IMR-90 (cell line): ENCODE data around the gene FAM217A. TPM values are rescaled to one million over a fixed set of nuclear protein-coding genes. Genes with fewer than 3 reads are reported as not detected.

Source experiments
- ATAC-seq: fragments of 200-7000 bp; cut with Tn5 transposase; 2 replicates; pipeline ENCODE4 v1.9.1; 2020; ENCODE audit warnings: low read depth, mild to moderate bottlenecking, moderate library complexity
- BruUV-seq: library from RNA; stranded (reverse); fragments of 400-500 nt; replicated peaks from 2 replicates; lab custom pipeline; 2021; lab: Mats Ljungman, UMichigan
- CTCF ChIA-PET: fragments of 300-600 bp; formaldehyde crosslinking; extraction: SDS; loops from one replicate; lab custom pipeline; 2021; ENCODE audit warnings: antibody characterized with exemption; lab: Yijun Ruan, JAX
- POLR2A ChIA-PET: fragments of 300-600 bp; sonication (Branson Sonifier 250); formaldehyde crosslinking; loops from one replicate; lab custom pipeline; 2022; ENCODE audit warnings: antibody characterized with exemption; ENCODE audit not compliant: unreplicated experiment; lab: Charles Lee
- DNase-seq: peaks from one replicate; pipeline ENCODE4 v3.0.0; 2013
- H2AFZ ChIP-seq: replicated peaks from 2 replicates; pipeline ENCODE3; 2013; ENCODE audit warnings: low read length, mild to moderate bottlenecking; ENCODE audit not compliant: poor library complexity
- H2AK5ac ChIP-seq: 2 replicates; pipeline ENCODE4 v1.6.1; 2013; ENCODE audit warnings: low read depth, low read length, inconsistent platforms
- H2AK9ac ChIP-seq: replicated peaks from 2 replicates; pipeline ENCODE3; 2013; ENCODE audit warnings: mild to moderate bottlenecking, low read depth, low read length, moderate library complexity; ENCODE audit not compliant: poor library complexity
- H2BK120ac ChIP-seq: 2 replicates; pipeline ENCODE4 v1.6.1; 2013; ENCODE audit warnings: low read depth, low read length, inconsistent platforms
- H2BK15ac ChIP-seq: 3 replicates; pipeline ENCODE4 v1.6.1; 2013; ENCODE audit warnings: low read depth, low read length, inconsistent platforms
- H2BK20ac ChIP-seq: 2 replicates; pipeline ENCODE4 v1.6.1; 2013; ENCODE audit warnings: low read depth, mild to moderate bottlenecking, inconsistent platforms, low read length, moderate library complexity
- H2BK5ac ChIP-seq: 2 replicates; pipeline ENCODE4 v1.6.1; 2013; ENCODE audit warnings: mild to moderate bottlenecking, low read depth, low read length, inconsistent platforms; ENCODE audit not compliant: poor library complexity, severe bottlenecking
- H3K14ac ChIP-seq: replicated peaks from 2 replicates; pipeline ENCODE4 v1.6.1; 2013; ENCODE audit warnings: low read depth, low read length, inconsistent platforms
- H3K18ac ChIP-seq: 2 replicates; pipeline ENCODE4 v1.6.1; 2013; ENCODE audit warnings: low read depth, low read length, control low read depth
- H3K23ac ChIP-seq: 2 replicates; pipeline ENCODE4 v1.6.1; 2013; ENCODE audit warnings: low read depth, low read length, inconsistent platforms
- H3K27ac ChIP-seq: 2 replicates; pipeline ENCODE4 v1.5.1; 2013; ENCODE audit warnings: mild to moderate bottlenecking, control low read depth, low read length; ENCODE audit not compliant: insufficient read depth
- H3K27me3 ChIP-seq: 2 replicates; pipeline ENCODE4 v1.6.1; 2013; ENCODE audit warnings: low read length; ENCODE audit not compliant: control insufficient read depth, insufficient read depth
- H3K36me3 ChIP-seq: 2 replicates; pipeline ENCODE4 v1.6.1; 2013; ENCODE audit warnings: low read length, mixed read lengths; ENCODE audit not compliant: control insufficient read depth, insufficient read depth
- H3K4ac ChIP-seq: 2 replicates; pipeline ENCODE4 v1.6.1; 2013; ENCODE audit warnings: low read depth, low read length, inconsistent platforms
- H3K4me1 ChIP-seq: 2 replicates; pipeline ENCODE4 v1.6.1; 2013; ENCODE audit warnings: low read length, mixed read lengths; ENCODE audit not compliant: control insufficient read depth, insufficient read depth
- H3K4me2 ChIP-seq: 2 replicates; pipeline ENCODE4 v1.6.1; 2013; ENCODE audit warnings: low read depth, mild to moderate bottlenecking, control low read depth, low read length, moderate library complexity
- H3K4me3 ChIP-seq: 2 replicates; pipeline ENCODE4 v1.5.1; 2013; ENCODE audit warnings: low read depth, mild to moderate bottlenecking, control low read depth, low read length, moderate library complexity; ENCODE audit not compliant: insufficient read depth
- H3K56ac ChIP-seq: 2 replicates; pipeline ENCODE4 v1.6.1; 2013; ENCODE audit warnings: low read length, inconsistent platforms; ENCODE audit not compliant: insufficient read depth; ENCODE audit errors: extremely low read depth
- H3K79me1 ChIP-seq, 2 experiments: 2 replicates each; pipeline ENCODE4 v1.6.1; 2013; ENCODE audit warnings: low read length in 2 of 2, inconsistent platforms in 1 of 2, low read depth in 1 of 2
- H3K9ac ChIP-seq: 2 replicates; pipeline ENCODE4 v1.6.1; 2013; ENCODE audit warnings: low read depth, low read length, control low read depth
- H3K9me1 ChIP-seq: 2 replicates; pipeline ENCODE4 v1.6.1; 2013; ENCODE audit warnings: low read length, inconsistent platforms; ENCODE audit not compliant: insufficient read depth
- H3K9me3 ChIP-seq: 2 replicates; pipeline ENCODE4 v1.6.1; 2013; ENCODE audit warnings: low read length; ENCODE audit not compliant: control insufficient read depth, insufficient read depth
- H4K20me1 ChIP-seq: 2 replicates; pipeline ENCODE4 v1.6.1; 2013; ENCODE audit warnings: low read length, inconsistent platforms; ENCODE audit not compliant: insufficient read depth
- H4K5ac ChIP-seq: 2 replicates; pipeline ENCODE4 v1.6.1; 2013; ENCODE audit warnings: mild to moderate bottlenecking, low read depth, low read length, control low read depth
- H4K8ac ChIP-seq, 2 experiments: 2 replicates each; pipeline ENCODE4 v1.6.1; 2013; ENCODE audit warnings: low read depth in 2 of 2, low read length in 2 of 2, control low read depth in 1 of 2, inconsistent platforms in 1 of 2
- H4K91ac ChIP-seq: 2 replicates; pipeline ENCODE4 v1.6.1; 2013; ENCODE audit warnings: low read depth, low read length, inconsistent platforms; ENCODE audit not compliant: insufficient read depth
- BHLHE40 ChIP-seq: fragments of 150-350 bp; IDR thresholded peaks from 2 replicates; pipeline ENCODE4 v1.6.1; 2016; ENCODE audit warnings: mild to moderate bottlenecking, low read depth, low read length
- CEBPB ChIP-seq: IDR thresholded peaks from 2 replicates; pipeline ENCODE4 v1.6.1; 2012; ENCODE audit warnings: low read depth, low read length, improper control_type of control experiment
- CHD1 ChIP-seq: IDR thresholded peaks from 2 replicates; pipeline ENCODE4 v1.6.1; 2012; ENCODE audit warnings: low read depth, low read length, improper control_type of control experiment
- MAZ ChIP-seq: IDR thresholded peaks from 2 replicates; pipeline ENCODE4 v1.6.1; 2012; ENCODE audit warnings: low read depth, mild to moderate bottlenecking, low read length, improper control_type of control experiment, moderate library complexity, borderline replicate concordance
- NFE2L2 ChIP-seq: fragments of 150-350 bp; IDR thresholded peaks from 2 replicates; pipeline ENCODE4 v1.6.1; 2016; ENCODE audit warnings: low read depth, mild to moderate bottlenecking, low read length
- SMC3 ChIP-seq: fragments of 150-350 bp; IDR thresholded peaks from 2 replicates; pipeline ENCODE4 v1.6.1; 2016; ENCODE audit warnings: low read depth, mild to moderate bottlenecking, antibody characterized with exemption, low read length, moderate library complexity
- WGBS, 2 experiments: methylation state at CpG; one replicate each; pipeline versions ENCODE4 v1.1.5 to v1.1.7; 2013; ENCODE audit warnings: missing lambda C conversion rate in 2 of 2; ENCODE audit not compliant: insufficient read length in 1 of 2; ENCODE audit errors: extremely low coverage in 2 of 2; 5-methylcytosine and 5-hydroxymethylcytosine counted together
- dilution Hi-C: fragments of 300-500 bp; cut with HindIII; formaldehyde crosslinking; loops from one replicate; pipeline ENCODE4 v1.14.3; 2018; ENCODE audit warnings: low sequenced_read_pairs; ENCODE audit not compliant: unreplicated experiment
- in situ Hi-C: fragments of 300-500 bp; cut with MboI; formaldehyde crosslinking; loops from 3 replicates; pipeline ENCODE4 v1.14.3; 2019; ENCODE audit warnings: low sequenced_read_pairs, inconsistent platforms, mixed read lengths
- intact Hi-C: fragments of 100-400 bp; cut with micrococcal nuclease; formaldehyde crosslinking; loops from 2 replicates; pipeline ENCODE4 v1.10.0; 2022
- polyA plus RNA-seq, 3 experiments: library from polyadenylated mRNA; depleted of rRNA; stranded (reverse); fragments of >200 nt; gene quantifications; 2 replicates each; pipeline ENCODE4 v1.2.3, GENCODE V29; 2012; ENCODE audit warnings: low replicate concordance in 1 of 3
- total RNA-seq: library from RNA; depleted of rRNA; stranded (reverse); fragments of >200 nt; gene quantifications from 2 replicates; pipeline ENCODE4 v1.2.3, GENCODE V29; 2012
- TF ChIP-seq, protein P1 (sequence below): fragments of 150-350 bp; IDR thresholded peaks from 2 replicates; pipeline ENCODE4 v1.6.1; 2017; ENCODE audit warnings: mild to moderate bottlenecking, antibody characterized with exemption, low read length, low read depth
- TF ChIP-seq, protein P2 (sequence below): conservative IDR thresholded peaks from 2 replicates; pipeline ENCODE4 v1.5.1; 2012; ENCODE audit warnings: mild to moderate bottlenecking, low read depth, low read length, improper control_type of control experiment
- TF ChIP-seq, protein P3 (sequence below): fragments of 150-350 bp; IDR thresholded peaks from 2 replicates; pipeline ENCODE4 v1.6.1; 2016; ENCODE audit warnings: low read depth, mild to moderate bottlenecking, low read length, moderate library complexity, borderline replicate concordance

The FAM217A gene
- total and polyA plus RNA-seq, 2 of the 4 experiments (the other 2 are of a cell fraction): not detected

DNA sequence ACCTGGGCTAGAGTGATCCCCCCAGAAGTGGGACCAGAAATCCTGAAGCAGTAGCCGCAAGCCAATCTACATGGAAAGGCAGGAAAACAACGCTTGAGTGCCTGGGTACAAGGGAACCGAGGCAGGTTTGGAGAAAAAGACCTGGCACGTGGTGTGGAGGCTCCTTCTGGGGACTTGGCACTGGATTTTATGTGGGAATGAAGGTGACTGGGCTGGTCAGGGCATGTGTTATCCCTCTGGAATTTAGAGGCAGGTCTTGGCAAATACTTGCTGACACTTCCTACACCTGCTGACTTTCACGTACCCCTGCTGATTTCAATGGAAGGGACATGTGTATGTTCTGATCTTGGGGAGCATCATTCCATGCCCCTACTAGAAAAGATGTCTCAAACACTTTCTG, 25.0 kb upstream of the FAM217A start:
- Histone ChIP-seq H4K5ac (no peak overlapping the region), H3K9ac (no peak overlapping the region), H2BK5ac (no peak overlapping the region), H3K9me3 (no peaks in the 10 kb centered on the region), H3K14ac (no peak overlapping the region), H3K4me3 (no peak overlapping the region), H3K4me2 (no peak overlapping the region), H4K8ac (no peak overlapping the region), H4K20me1 (no peaks in the 10 kb centered on the region; the same call in 1 of the 2 replicates), H2AK9ac (no peak overlapping the region), H3K4ac (no peak overlapping the region), H4K91ac (no peak overlapping the region), H3K23ac (no peak overlapping the region), H2BK15ac (no peak overlapping the region), H2AFZ (no peak overlapping the region), H2BK20ac (no peak overlapping the region), H3K79me1 (no peaks in the 10 kb centered on the region), H3K27me3 (peaks cover 33% of the 10 kb centered on the region), H3K36me3 (no peaks in the 10 kb centered on the region), H3K56ac (no peak overlapping the region), H3K4me1 (no peaks in the 10 kb centered on the region), H3K27ac (no peak overlapping the region), H3K18ac (no peak overlapping the region), H2BK120ac (no peak overlapping the region), H3K9me1 (no peaks in the 10 kb centered on the region), H2AK5ac (no peak overlapping the region)
- no peak for TF ChIP-seq MAZ
- TF ChIP-seq, protein P1, sequence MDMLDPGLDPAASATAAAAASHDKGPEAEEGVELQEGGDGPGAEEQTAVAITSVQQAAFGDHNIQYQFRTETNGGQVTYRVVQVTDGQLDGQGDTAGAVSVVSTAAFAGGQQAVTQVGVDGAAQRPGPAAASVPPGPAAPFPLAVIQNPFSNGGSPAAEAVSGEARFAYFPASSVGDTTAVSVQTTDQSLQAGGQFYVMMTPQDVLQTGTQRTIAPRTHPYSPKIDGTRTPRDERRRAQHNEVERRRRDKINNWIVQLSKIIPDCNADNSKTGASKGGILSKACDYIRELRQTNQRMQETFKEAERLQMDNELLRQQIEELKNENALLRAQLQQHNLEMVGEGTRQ: no peak
- TF ChIP-seq BHLHE40: no peak
- TF ChIP-seq, protein P2, sequence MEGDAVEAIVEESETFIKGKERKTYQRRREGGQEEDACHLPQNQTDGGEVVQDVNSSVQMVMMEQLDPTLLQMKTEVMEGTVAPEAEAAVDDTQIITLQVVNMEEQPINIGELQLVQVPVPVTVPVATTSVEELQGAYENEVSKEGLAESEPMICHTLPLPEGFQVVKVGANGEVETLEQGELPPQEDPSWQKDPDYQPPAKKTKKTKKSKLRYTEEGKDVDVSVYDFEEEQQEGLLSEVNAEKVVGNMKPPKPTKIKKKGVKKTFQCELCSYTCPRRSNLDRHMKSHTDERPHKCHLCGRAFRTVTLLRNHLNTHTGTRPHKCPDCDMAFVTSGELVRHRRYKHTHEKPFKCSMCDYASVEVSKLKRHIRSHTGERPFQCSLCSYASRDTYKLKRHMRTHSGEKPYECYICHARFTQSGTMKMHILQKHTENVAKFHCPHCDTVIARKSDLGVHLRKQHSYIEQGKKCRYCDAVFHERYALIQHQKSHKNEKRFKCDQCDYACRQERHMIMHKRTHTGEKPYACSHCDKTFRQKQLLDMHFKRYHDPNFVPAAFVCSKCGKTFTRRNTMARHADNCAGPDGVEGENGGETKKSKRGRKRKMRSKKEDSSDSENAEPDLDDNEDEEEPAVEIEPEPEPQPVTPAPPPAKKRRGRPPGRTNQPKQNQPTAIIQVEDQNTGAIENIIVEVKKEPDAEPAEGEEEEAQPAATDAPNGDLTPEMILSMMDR: no peak
- no peak for TF ChIP-seq CHD1
- TF ChIP-seq, protein P3, sequence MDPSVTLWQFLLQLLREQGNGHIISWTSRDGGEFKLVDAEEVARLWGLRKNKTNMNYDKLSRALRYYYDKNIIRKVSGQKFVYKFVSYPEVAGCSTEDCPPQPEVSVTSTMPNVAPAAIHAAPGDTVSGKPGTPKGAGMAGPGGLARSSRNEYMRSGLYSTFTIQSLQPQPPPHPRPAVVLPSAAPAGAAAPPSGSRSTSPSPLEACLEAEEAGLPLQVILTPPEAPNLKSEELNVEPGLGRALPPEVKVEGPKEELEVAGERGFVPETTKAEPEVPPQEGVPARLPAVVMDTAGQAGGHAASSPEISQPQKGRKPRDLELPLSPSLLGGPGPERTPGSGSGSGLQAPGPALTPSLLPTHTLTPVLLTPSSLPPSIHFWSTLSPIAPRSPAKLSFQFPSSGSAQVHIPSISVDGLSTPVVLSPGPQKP: no peak
- TF ChIP-seq SMC3: no peak
- TF ChIP-seq CEBPB: no peak
- no peak for TF ChIP-seq NFE2L2
- WGBS, 2 experiments: 90% methylated on average over 2 of the region's 5 CpGs; no CpG with 5 or more reads in 1 of the 2 experiments
- ChIA-PET POLR2A (no interaction called here), CTCF (no interaction called here)
- in situ Hi-C loops: no loop called here
- ATAC-seq: no peak
- dilution Hi-C loops: no loop called here
- no peak for DNase-seq
- intact Hi-C loops: no loop called here
- BruUV-seq: no TSS peak
